Psoas muscle (tissue), 8 donors: ENCODE data around the gene SNUPN. TPM values are rescaled to one million over a fixed set of nuclear protein-coding genes. Genes with fewer than 3 reads are reported as not detected.

Experiments
- ATAC-seq, 4 donors: fragments of 200-7000 bp; cut with Tn5 transposase; one replicate each; pipeline ENCODE4 v1.9.1; 2020; ENCODE audit warnings: moderate library complexity in 3 of 4, mild to moderate bottlenecking in 2 of 4
- DNase-seq, 2 donors: peaks; one replicate each; pipeline ENCODE4 v3.0.0-alpha.2; 2020
- H3K27ac ChIP-seq: fragments of 200-600 bp; one replicate; pipeline ENCODE4 v1.8.0; 2022
- H3K27me3 ChIP-seq, 3 donors: fragments of 200-600 bp in 1 of 3; one replicate each; pipeline versions ENCODE4 v1.6.1 to v1.8.0; 2013 to 2022; ENCODE audit warnings: low read length in 2 of 3, mild to moderate bottlenecking in 2 of 3, moderate library complexity in 1 of 3; ENCODE audit not compliant: insufficient read depth in 3 of 3
- H3K36me3 ChIP-seq, 2 donors: fragments of 200-600 bp in 1 of 2; one replicate each; pipeline versions ENCODE4 v1.6.1 to v1.8.0; 2013 to 2022; ENCODE audit warnings: low read depth in 1 of 2, mild to moderate bottlenecking in 1 of 2, moderate library complexity in 1 of 2; ENCODE audit not compliant: insufficient read depth in 1 of 2
- H3K4me1 ChIP-seq: fragments of 200-600 bp; one replicate; pipeline ENCODE4 v1.8.0; 2022
- H3K4me3 ChIP-seq: fragments of 200-600 bp; one replicate; pipeline ENCODE4 v1.8.0; 2022; ENCODE audit warnings: mild to moderate bottlenecking
- H3K9me3 ChIP-seq: fragments of 200-600 bp; one replicate; pipeline ENCODE4 v1.8.0; 2022
- CTCF ChIP-seq: fragments of 200-600 bp; IDR thresholded peaks from one replicate; pipeline ENCODE4 v1.8.0; 2022; ENCODE audit warnings: antibody characterized with exemption
- WGBS, 3 donors: extraction: QIAGEN DNeasy Blood & Tissue Kit; methylation state at CpG; one replicate each; pipeline versions ENCODE4 v1.1.6 to v1.1.7; 2013; 5-methylcytosine and 5-hydroxymethylcytosine counted together
- intact Hi-C, 2 donors: fragments of 100-400 bp; cut with DNase I; formaldehyde crosslinking; loops; one replicate each; pipeline versions ENCODE4 v1.11.0 to v1.14.2; 2022
- polyA plus RNA-seq, 3 donors: library from polyadenylated mRNA; stranded (reverse); fragments of 200-250 nt; gene quantifications; one replicate each; pipeline ENCODE4 v1.2.3, GENCODE V29; 2013
- total RNA-seq, 4 donors: library from RNA; stranded (reverse); fragmentation: NEBNext Ultra II Directional in 2 of 4; extraction: Animal tissue kit (Norgen Biotek cat#: 25700) in 2 of 4; gene quantifications; one replicate each; pipeline versions ENCODE4 v1.2.1 to v1.2.4, GENCODE V29; 2021 to 2023
- donor health status: healthy with polysubstance abuse.
- donor health status: DM: no; HTN: no; CAD: no; lungs with moderate emphysema.
- donor health status: Bipolar disorder and iron deficiency.
- donor health status: healthy.
- donor health status: DM: yes; HTN: yes; CAD: no.
- donor health status: DM: no; HTN: no; CAD: no.
- donor health status: DM: no; HTN: no; CAD: no.
- donor health status: DM: yes; HTN: yes; CAD: no.

SNUPN gene
- total and polyA plus RNA-seq, 7 donors, result 17.1 to 40.9 (median 21.9) TPM

DNA sequence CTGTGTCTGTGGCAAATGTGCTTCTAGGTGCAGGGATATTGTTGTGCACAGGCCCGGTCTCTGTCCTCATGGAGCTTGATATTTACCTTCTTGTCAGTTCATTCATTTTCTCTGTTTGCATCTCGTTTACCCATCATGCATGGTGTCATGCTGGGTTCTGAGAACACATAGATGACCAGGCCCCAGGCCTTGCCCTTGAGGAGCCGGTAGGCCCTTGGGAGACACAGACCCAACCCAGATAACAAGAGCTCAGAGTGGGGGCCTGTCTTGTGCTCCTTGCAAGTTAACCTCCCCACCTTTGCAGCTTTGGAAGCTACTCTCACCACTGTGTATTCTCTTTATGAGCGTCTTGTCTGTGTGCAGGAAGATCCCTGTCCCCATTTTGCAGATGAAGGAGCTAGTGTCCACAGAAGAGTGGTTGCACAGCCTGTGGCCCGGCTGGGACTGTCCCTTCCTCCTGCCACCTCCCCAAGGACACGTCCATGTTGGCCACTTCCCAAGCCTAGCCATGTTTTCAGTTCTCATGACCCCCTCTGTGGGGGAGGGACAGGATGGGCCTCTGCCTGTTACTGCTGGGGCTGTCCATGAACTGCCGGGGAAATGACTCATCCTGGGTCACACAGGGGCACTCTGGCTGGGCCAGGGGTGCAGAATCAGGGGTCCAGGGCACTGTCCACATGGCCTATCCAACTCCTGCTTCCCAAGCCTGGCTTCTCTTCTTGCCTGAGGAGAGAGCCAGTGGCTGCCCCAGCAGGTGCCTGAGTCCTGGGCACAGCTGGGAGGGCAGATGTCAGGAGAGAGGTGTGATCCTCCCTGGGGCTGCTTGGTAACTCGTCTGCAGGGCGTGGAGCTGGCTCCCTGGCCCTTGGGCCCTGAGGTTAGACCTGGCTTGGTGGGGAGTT lies 25.6 kb upstream of the SNUPN start:
- Histone ChIP-seq H3K36me3 (no peaks in the 10 kb centered on the region), H3K4me3 (peak overlapping the region; percentile 93), H3K27me3 (no peaks in the 10 kb centered on the region), H3K27ac (peak overlapping the region; percentile 38), H3K4me1 (peaks cover 15% of the 10 kb centered on the region), H3K9me3 (no peaks in the 10 kb centered on the region)
- ATAC-seq (peak in 2 of 4 donors; percentile 7 to 16), DNase-seq (peak; percentile 63 to 75)
- intact Hi-C loops, result no loop called here
- TF ChIP-seq CTCF, result no peak
- 40 to 48% (median 41%) methylated on average over 9 of the region's 9 CpGs for WGBS, 3 donors

- DNase-seq (no peak), ATAC-seq (no peak)
- intact Hi-C loops, result no loop called here
- no peaks in the 10 kb centered on the region for H3K27me3 ChIP-seq
- H3K27ac ChIP-seq, result no peak overlapping the region
- WGBS, 3 donors, result 84 to 93% (median 88%) methylated on average over 18 of the region's 18 CpGs
- no peak for TF ChIP-seq CTCF
- no peaks in the 10 kb centered on the region for H3K9me3 ChIP-seq
- H3K4me1 ChIP-seq, result peaks cover 15% of the 10 kb centered on the region
- H3K36me3 ChIP-seq, result no peaks in the 10 kb centered on the region
- peak overlapping the region; percentile 93 for H3K4me3 ChIP-seq
Measured at GRCh38 chr15:75649848-75650247, 24.3 kb upstream of the SNUPN start.

GRCh38 chr15:75649045-75649761 lies 23.7 kb upstream of the SNUPN start:
- Histone ChIP-seq H3K4me1 (peaks cover 15% of the 10 kb centered on the region), H3K9me3 (no peaks in the 10 kb centered on the region), H3K4me3 (peak overlapping the region; percentile 93), H3K27ac (peak overlapping the region; percentile 87), H3K27me3 (no peaks in the 10 kb centered on the region), H3K36me3 (no peaks in the 10 kb centered on the region)
- intact Hi-C loops, result no loop called here
- TF ChIP-seq CTCF, result no peak
- DNase-seq (no peak), ATAC-seq (no peak)
- WGBS, 3 donors, result 68 to 77% (median 69%) methylated on average over 19 of the region's 19 CpGs

DNA sequence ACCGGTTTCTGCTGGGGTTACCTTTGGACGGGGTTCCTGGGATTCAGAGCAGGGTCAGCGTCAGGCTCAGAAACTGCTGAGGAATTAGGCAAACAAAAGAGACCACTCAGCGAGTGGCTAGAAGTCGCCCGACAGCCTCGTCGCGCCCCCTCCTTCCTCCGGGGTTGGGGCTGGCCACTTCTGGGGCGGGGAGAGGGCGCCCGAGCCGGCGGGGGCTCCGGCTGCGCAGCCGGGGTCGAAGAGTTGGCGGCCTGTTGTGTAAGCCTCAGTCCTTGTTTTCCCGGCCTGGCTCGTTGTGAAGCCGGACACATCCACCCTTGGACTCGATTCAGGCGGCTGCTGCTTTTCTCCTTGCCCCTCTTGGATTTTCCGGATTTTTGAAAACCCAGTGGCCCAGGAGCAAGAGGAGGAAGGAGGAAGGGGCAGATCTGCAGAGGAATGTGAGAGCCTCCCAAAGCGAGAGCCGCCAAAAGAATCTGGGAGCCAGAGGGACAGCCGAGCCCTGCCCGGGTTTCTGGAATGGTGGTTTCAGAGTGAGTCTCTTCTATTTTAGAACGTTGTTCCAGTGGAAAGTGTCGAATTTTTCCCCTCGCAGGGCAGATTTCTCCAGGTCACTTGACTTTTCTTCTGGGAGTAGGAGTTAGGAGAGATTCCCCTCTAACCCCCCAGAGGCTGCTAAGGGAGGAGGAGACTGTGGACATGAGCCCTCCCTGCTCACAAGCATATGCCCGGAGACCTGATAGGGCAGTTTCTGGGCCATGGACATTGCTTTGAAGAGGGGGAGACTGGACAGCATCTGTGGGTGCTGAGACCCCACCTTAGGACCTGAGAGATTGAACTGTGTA lies 22.9 kb upstream of the SNUPN start:
- 7 to 13% (median 10%) methylated on average over 30 to 34 of the region's 34 CpGs for WGBS, 3 donors
- TF ChIP-seq CTCF, result no peak
- ATAC-seq, result peak; percentile 12 to 45 (median 18)

More for the DNA sequence above, 22.9 kb upstream of the SNUPN start:
- peak overlapping the region; percentile 93 for H3K4me3 ChIP-seq
- no peaks in the 10 kb centered on the region for H3K9me3 ChIP-seq
- no peaks in the 10 kb centered on the region for H3K27me3 ChIP-seq
- H3K27ac ChIP-seq, result peak overlapping the region; percentile 87
- H3K36me3 ChIP-seq, result no peaks in the 10 kb centered on the region
- DNase-seq, result peak; percentile 57 to 78
- intact Hi-C loops, result no loop called here
- H3K4me1 ChIP-seq, result peaks cover 15% of the 10 kb centered on the region
